Tibial artery (tissue), 4 donors: ENCODE results near the gene ACVRL1.
A peak's percentile ranks its signal among the peaks of the same experiment; 100 is the strongest.
"Not testable (repeated sequence)": the region's sequence is repeated elsewhere in the genome, so short reads cannot be mapped to it uniquely, and the experiment has no call there.

Source experiments
- DNase-seq, 2 donors: peaks; one replicate each; pipeline ENCODE4 v3.0.0-alpha.2; 2019
- H3K27ac ChIP-seq, 2 donors: fragments of 200-600 bp; sonication (generic) in 1 of 2; 1 replicate in 1 of 2; 2 replicates in 1 of 2; pipeline ENCODE4 v1.5.1; 2018 to 2019; ENCODE audit warnings: mild to moderate bottlenecking in 1 of 2
- H3K27me3 ChIP-seq, 2 donors: fragments of 200-600 bp; sonication (generic) in 1 of 2; one replicate each; pipeline versions ENCODE4 v1.5.1 to v1.6.0; 2016 to 2019
- H3K36me3 ChIP-seq, 3 donors: fragments of 200-600 bp; sonication (generic) in 2 of 3; one replicate each; pipeline ENCODE4 v1.5.1; 2016 to 2019; ENCODE audit warnings: mild to moderate bottlenecking in 2 of 3
- H3K4me1 ChIP-seq, 4 donors: fragments of 200-600 bp; sonication (generic) in 2 of 4; 1 replicate in 3 of 4; 2 replicates in 1 of 4; pipeline ENCODE4 v1.5.1; 2016 to 2019
- H3K4me3 ChIP-seq, 2 donors: fragments of 200-600 bp; sonication (generic) in 1 of 2; 1 replicate in 1 of 2; 2 replicates in 1 of 2; pipeline ENCODE4 v1.5.1; 2018 to 2019; ENCODE audit warnings: mild to moderate bottlenecking in 2 of 2
- H3K9me3 ChIP-seq, 3 donors: fragments of 200-600 bp; sonication (generic) in 1 of 3; one replicate each; pipeline ENCODE4 v1.5.1; 2016 to 2019
- CTCF ChIP-seq, 2 experiments: fragments of 200-600 bp in 1 of 2; fragments of 450-650 bp in 1 of 2; IDR thresholded peaks; one replicate each; pipeline ENCODE4 v1.5.1; 2017 to 2019; ENCODE audit warnings: antibody characterized with exemption in 2 of 2, mild to moderate bottlenecking in 1 of 2, moderate library complexity in 1 of 2
- intact Hi-C: fragments of 100-400 bp; cut with DNase I; formaldehyde crosslinking; loops from one replicate; pipeline ENCODE4 v1.15.0; 2023; ENCODE audit warnings: low total_unique reads

The ACVRL1 gene

DNA sequence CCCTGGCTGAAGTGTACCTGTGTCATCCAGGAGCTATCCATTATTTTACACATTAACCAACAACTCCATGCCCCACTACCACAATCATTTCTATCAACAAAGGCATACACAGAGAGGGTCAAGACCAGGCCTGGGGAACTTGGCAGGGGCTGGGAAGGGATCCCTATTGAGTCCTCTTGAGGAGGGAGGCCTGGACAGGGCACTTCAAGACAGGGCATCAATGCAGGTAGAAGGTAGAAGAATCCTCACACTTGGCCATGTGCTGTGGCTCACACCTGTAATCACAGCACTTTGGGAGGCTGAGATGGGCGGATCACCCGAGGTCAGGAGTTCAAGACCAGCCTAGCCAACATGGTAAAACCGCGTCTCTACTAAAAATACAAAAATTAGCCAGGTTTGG lies 32.8 kb upstream of the ACVRL1 start:
- H3K27ac ChIP-seq, result no peak overlapping the region
- H3K27me3 ChIP-seq, result peaks cover 0 to 45% of the 10 kb centered on the region in 2 donors
- H3K9me3 ChIP-seq, result no peaks in the 10 kb centered on the region
- TF ChIP-seq CTCF (IDR thresholded peaks at IDR 0.05), result no peak
- DNase-seq, result no peak
- H3K36me3 ChIP-seq, result no peaks in the 10 kb centered on the region
- intact Hi-C loops, result no loop called here
- H3K4me1 ChIP-seq, result peaks cover 0 to 2% (median under 1%) of the 10 kb centered on the region in 4 donors
- H3K4me3 ChIP-seq, result no peak overlapping the region

GRCh38 chr12:51879102-51879501 lies 28.2 kb upstream of the ACVRL1 start:
- intact Hi-C loops, result no loop called here
- no peak for DNase-seq
- Histone ChIP-seq H3K27ac (no peak overlapping the region), H3K27me3 (peaks cover 0 to 12% of the 10 kb centered on the region in 2 donors), H3K9me3 (no peaks in the 10 kb centered on the region), H3K36me3 (no peaks in the 10 kb centered on the region), H3K4me3 (no peak overlapping the region), H3K4me1 (no peaks in the 10 kb centered on the region)
- no peak for TF ChIP-seq CTCF (IDR thresholded peaks at IDR 0.05)

DNA sequence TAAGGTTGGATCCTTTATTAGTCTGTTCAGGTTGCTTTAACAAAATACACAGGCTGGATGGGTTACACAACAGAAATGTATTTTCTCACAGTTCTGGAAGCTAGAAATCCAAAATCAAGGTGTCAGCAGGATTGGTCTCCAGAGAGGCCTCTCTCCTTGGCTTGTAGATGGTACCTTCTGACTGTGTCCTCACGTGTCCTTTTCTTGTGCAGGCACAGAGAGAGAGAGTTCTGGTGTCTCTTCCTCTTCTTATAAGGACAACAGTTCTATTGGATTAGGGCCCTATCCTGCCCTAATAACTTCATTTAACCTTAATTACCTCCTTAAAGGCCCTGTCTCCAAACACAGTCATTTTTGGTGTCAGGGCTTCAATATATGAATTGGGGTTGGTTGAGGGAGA lies 24.0 kb upstream of the ACVRL1 start:
- Histone ChIP-seq H3K4me1 (peaks cover 0 to 12% (median 6%) of the 10 kb centered on the region in 4 donors), H3K9me3 (no peaks in the 10 kb centered on the region), H3K4me3 (no peak overlapping the region), H3K36me3 (no peaks in the 10 kb centered on the region), H3K27me3 (peaks cover 0 to 8% of the 10 kb centered on the region in 2 donors), H3K27ac (no peak overlapping the region)
- no peak for TF ChIP-seq CTCF (IDR thresholded peaks at IDR 0.05)
- DNase-seq, result no peak
- intact Hi-C loops, result no loop called here

DNA sequence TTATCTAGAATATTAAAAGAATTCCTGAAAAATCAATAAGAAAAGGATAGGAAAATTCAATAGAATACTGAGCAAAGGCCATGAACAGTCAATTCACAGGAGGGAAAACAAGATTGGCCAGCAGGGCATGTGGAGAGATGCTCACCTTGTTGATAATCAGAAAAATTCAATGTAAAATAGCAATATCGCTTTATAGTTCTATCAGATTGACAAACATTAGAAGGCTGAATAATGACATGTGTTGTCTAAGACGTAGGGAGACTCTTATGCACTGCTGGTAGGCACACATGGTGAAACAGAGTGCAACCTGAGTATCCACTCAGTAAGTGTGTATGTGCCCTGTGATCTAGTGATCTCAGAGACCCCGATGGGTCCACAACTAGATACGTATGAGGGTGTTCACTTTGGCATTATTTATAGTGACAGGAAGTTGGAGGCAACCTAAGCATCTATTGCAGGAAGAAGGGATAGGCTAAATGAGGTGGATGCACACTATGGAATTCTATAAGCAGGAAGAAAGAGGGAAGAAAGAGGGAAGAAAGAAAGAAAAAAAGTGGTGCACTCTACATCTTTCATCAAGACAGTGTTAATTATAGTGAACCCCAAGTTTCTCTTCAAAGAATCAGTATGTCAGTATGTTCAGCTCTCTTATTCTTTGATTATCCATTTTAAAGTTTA lies 23.2 kb upstream of the ACVRL1 start:
- Histone ChIP-seq H3K36me3 (no peaks in the 10 kb centered on the region), H3K9me3 (no peaks in the 10 kb centered on the region), H3K4me3 (no peak overlapping the region), H3K27ac (no peak overlapping the region), H3K4me1 (peaks cover 0 to 12% (median 6%) of the 10 kb centered on the region in 4 donors), H3K27me3 (peaks cover 0 to 16% of the 10 kb centered on the region in 2 donors)
- intact Hi-C loops, result no loop called here
- no peak for DNase-seq
- no peak for TF ChIP-seq CTCF (IDR thresholded peaks at IDR 0.05)

DNA sequence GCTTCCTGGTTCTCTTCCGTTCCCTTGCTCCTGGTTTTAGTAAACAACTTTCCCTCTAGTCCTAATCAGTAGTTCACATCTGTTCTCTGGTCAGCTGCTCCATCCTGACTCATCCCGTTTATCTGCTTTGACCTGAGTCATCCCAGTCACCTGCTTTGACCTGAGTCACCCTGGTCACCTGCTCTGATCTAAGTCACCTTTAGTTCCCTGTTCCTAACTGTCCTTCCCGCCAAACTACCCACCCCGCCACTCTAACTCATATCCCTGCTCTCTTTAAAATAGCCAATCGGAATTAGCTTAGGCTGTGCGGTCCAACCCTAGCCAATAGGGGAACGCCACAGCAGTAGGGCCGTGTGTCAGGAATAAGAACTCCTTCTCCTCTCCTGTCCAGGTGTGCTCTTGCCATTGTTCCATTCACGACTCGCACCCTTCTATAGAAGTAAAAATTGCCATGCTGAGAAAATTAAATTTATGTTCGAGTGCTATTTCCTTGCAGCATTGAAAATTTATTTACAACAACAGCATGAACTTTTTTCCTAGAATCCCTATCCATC lies 22.6 kb upstream of the ACVRL1 start:
- Histone ChIP-seq H3K27me3 (peaks cover 0 to 22% of the 10 kb centered on the region in 2 donors), H3K4me3 (no peak overlapping the region), H3K9me3 (no peaks in the 10 kb centered on the region), H3K27ac (no peak overlapping the region), H3K4me1 (peaks cover 0 to 12% (median 6%) of the 10 kb centered on the region in 4 donors), H3K36me3 (no peaks in the 10 kb centered on the region)
- DNase-seq, result no peak
- intact Hi-C loops, result no loop called here
- no peak for TF ChIP-seq CTCF (IDR thresholded peaks at IDR 0.05)

DNA sequence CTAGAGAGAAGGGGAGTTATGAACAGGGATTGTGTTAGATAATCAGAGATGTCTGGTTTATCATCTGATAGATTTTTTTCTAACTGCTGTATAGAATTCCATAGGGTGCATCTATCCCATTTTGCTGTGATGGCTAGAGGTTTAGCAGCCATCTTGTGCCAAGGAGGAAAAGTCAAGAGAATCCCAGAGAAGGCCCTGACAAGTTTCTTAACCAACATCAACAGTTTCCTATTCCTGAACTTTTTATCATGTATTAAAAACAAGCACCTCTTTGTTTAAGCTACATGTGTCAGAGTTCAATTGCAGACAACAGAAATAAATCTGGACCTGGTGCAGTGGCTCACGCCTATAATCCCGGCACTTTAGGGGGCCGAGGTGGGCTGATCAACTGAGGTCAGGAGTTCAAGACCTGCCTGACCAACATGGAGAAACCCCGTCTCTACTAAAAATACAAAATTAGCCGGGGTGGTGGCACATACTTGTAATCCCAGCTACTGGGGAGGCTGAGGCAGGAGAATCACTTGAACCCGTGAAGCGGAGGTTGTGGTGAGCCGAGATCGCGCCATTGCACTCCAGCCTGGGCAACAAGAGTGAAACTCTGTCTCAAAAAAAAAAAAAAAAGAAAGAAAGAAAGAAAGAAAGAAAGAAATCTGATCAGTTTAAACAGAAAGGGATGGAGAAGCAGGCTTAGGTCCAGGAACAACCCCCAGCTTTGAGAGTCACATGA lies 21.8 kb upstream of the ACVRL1 start:
- H3K9me3 ChIP-seq, intact Hi-C loops, H3K36me3 ChIP-seq, H3K4me3 ChIP-seq, H3K27ac ChIP-seq: not testable (repeated sequence)
- peak in 1 of 2 donors; percentile 58 for DNase-seq
- Histone ChIP-seq H3K27me3 (peaks cover 0 to 29% of the 10 kb centered on the region in 2 donors), H3K4me1 (peaks cover 0 to 12% (median 6%) of the 10 kb centered on the region in 4 donors)
